ENCODE measurements around the gene CIAO2A. TPM values are rescaled to one million over a fixed set of nuclear protein-coding genes. Genes with fewer than 3 reads are reported as not detected.

The CIAO2A gene
- total RNA-seq, 1 donor from 2014 or later: 53.4 TPM

GRCh38 chr15:64022571-64022970 is 71.1 kb downstream of the CIAO2A start:
- H3K36me3 ChIP-seq (ENCODE audit: insufficient read depth, low read length): no peaks in the 10 kb centered on the region

More at GRCh38 chr15:64022571-64022970, 71.1 kb downstream of the CIAO2A start:
- no peak overlapping the region for H2AFZ ChIP-seq (ENCODE audit: low read depth, low read length)
- TF ChIP-seq CTCF (IDR thresholded peaks at IDR 0.05; ENCODE audit: insufficient read depth, low read depth, low read length) (no peak), EZH2 (IDR thresholded peaks at IDR 0.05; ENCODE audit: insufficient read depth, low read length) (no peak)
- Mint-ChIP-seq H3K27ac (ENCODE audit: unreplicated experiment) (no peak overlapping the region), H3K9me3 (ENCODE audit: unreplicated experiment) (no peaks in the 10 kb centered on the region), H3K27me3 (ENCODE audit: low read depth, unreplicated experiment) (peaks cover 30% of the 10 kb centered on the region), H3K4me3 (ENCODE audit: unreplicated experiment) (no peak overlapping the region), H3K36me3 (ENCODE audit: low read depth, unreplicated experiment) (no peaks in the 10 kb centered on the region), H3K4me1 (ENCODE audit: low read depth, unreplicated experiment) (peaks cover 5% of the 10 kb centered on the region)
- no peak overlapping the region for H3K27ac ChIP-seq (ENCODE audit: low read depth, low read length)
- no peak overlapping the region for H3K9ac ChIP-seq (ENCODE audit: low read length)
- no peak overlapping the region for H3K4me3 ChIP-seq (ENCODE audit: insufficient read depth, low read depth, low read length)
- no peaks in the 10 kb centered on the region for H3K27me3 ChIP-seq (ENCODE audit: insufficient read depth, low read length)
- FAIRE-seq: no peak
- H3K79me2 ChIP-seq (ENCODE audit: insufficient read depth, low read length): no peaks in the 10 kb centered on the region
- no peak overlapping the region for H3K4me2 ChIP-seq (ENCODE audit: low read length)
- no peak for DNase-seq (ENCODE audit: low read depth)
- peaks cover 3% of the 10 kb centered on the region for H3K4me1 ChIP-seq (ENCODE audit: insufficient read depth, low read length)
- peaks cover 6% of the 10 kb centered on the region for H3K9me3 ChIP-seq (ENCODE audit: insufficient read depth, low read depth, low read length)
- H4K20me1 ChIP-seq (ENCODE audit: insufficient read depth, low read length): no peaks in the 10 kb centered on the region

Other genes with a start within 250 kb of the CIAO2A start
- 0.52 and 0.60 TPM in 2 replicates for gene DAPK2, start 47.4 kb downstream of the CIAO2A start, total RNA-seq
- gene SNX1, start 2.1 kb upstream of the CIAO2A start, total RNA-seq: 87.7 and 89.3 TPM in 2 replicates
- gene SNX22, start 57.9 kb upstream of the CIAO2A start, total RNA-seq: 0.19 and 0.27 TPM in 2 replicates
- 804 and 921 TPM in 2 replicates for gene PPIB, start 69.2 kb upstream of the CIAO2A start, total RNA-seq